PC-9 (cell line): ENCODE measurements around the gene ADCY2.

Experiments used
- EZH2 ChIP-seq: fragments of 200-600 bp; sonication (generic); IDR thresholded peaks from 2 replicates; pipeline ENCODE4 v1.8.0; 2017; ENCODE audit warnings: antibody characterized with exemption, low read depth
- TF ChIP-seq, protein P1 (sequence below): fragments of 200-600 bp; sonication (generic); conservative IDR thresholded peaks from 2 replicates; pipeline ENCODE4 v1.6.1; 2017; ENCODE audit warnings: mixed run types, antibody characterized with exemption, mild to moderate bottlenecking, moderate library complexity

DNA sequence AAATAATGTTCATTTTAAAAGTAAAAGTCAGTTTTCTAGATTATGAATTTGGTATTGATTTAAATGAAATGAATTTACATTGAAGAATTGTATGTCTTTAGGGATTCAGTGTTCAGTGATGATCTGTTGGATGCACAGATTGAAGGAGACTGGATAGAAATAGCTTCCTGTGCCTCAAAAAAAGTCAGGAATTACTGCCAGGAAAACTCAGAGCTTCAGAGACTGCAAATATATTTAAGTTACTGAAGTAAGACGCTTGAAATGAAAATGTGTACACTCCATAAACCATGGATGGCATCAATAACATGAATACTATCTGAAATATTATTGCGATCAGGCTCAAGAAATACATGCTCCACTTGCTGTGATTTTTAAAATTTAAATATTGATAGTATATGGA lies 60.3 kb downstream of the ADCY2 start:
- no peak for TF ChIP-seq EZH2
- TF ChIP-seq, protein P1, sequence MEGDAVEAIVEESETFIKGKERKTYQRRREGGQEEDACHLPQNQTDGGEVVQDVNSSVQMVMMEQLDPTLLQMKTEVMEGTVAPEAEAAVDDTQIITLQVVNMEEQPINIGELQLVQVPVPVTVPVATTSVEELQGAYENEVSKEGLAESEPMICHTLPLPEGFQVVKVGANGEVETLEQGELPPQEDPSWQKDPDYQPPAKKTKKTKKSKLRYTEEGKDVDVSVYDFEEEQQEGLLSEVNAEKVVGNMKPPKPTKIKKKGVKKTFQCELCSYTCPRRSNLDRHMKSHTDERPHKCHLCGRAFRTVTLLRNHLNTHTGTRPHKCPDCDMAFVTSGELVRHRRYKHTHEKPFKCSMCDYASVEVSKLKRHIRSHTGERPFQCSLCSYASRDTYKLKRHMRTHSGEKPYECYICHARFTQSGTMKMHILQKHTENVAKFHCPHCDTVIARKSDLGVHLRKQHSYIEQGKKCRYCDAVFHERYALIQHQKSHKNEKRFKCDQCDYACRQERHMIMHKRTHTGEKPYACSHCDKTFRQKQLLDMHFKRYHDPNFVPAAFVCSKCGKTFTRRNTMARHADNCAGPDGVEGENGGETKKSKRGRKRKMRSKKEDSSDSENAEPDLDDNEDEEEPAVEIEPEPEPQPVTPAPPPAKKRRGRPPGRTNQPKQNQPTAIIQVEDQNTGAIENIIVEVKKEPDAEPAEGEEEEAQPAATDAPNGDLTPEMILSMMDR, result no peak
